GM12892 (cell line): ENCODE measurements around the gene LSS.
A peak's percentile ranks its signal among the peaks of the same experiment; 100 is the strongest.

Experiments
- DNase-seq: peaks from one replicate; pipeline ENCODE4 v3.0.0; 2011; ENCODE audit not compliant: insufficient read length
- FAIRE-seq: peaks from 2 replicates; lab custom pipeline; 2011; peaks lifted over from hg19 to GRCh38; lab: Jason Lieb, UNC
- POLR2A ChIP-seq: IDR thresholded peaks from 2 replicates; pipeline ENCODE4 v1.6.1; 2011; ENCODE audit warnings: low read depth, low read length, control low read depth
- POLR2AphosphoS5 ChIP-seq: IDR thresholded peaks from 2 replicates; pipeline ENCODE4 v1.6.1; 2011; ENCODE audit warnings: low read depth, low read length, control low read depth
- TAF1 ChIP-seq: IDR thresholded peaks from 2 replicates; pipeline ENCODE4 v1.6.1; 2011; ENCODE audit warnings: low read depth, mild to moderate bottlenecking, control low read depth, low read length, borderline replicate concordance

LSS gene

GRCh38 chr21:46214478-46215340, 13.9 kb downstream of the LSS start:
- DNase-seq: no peak
- TF ChIP-seq TAF1 (no peak), POLR2A (no peak)
- FAIRE-seq: no peak

GRCh38 chr21:46213620-46214286, 14.8 kb downstream of the LSS start:
- FAIRE-seq: no peak
- DNase-seq: no peak
- no peak for TF ChIP-seq POLR2AphosphoS5
- TF ChIP-seq TAF1: no peak
- no peak for TF ChIP-seq POLR2A

- peak; percentile 3 for DNase-seq
- TF ChIP-seq TAF1 (no peak), POLR2AphosphoS5 (no peak), POLR2A (no peak)
- no peak for FAIRE-seq
These were observed 15.7 kb downstream of the LSS start for GRCh38 chr21:46212721-46213484.

GRCh38 chr21:46211786-46212720, 16.5 kb downstream of the LSS start:
- FAIRE-seq: no peak
- no peak for TF ChIP-seq TAF1
- TF ChIP-seq POLR2AphosphoS5: no peak
- TF ChIP-seq POLR2A: no peak

GRCh38 chr21:46211376-46211775, 17.2 kb downstream of the LSS start:
- no peak for TF ChIP-seq POLR2AphosphoS5
- TF ChIP-seq POLR2A: no peak
- TF ChIP-seq TAF1: no peak
- FAIRE-seq (no peak), DNase-seq (no peak)

More at GRCh38 chr21:46211786-46212720, 16.5 kb downstream of the LSS start:
- no peak for DNase-seq

- DNase-seq: peak; percentile 1
- TF ChIP-seq POLR2A (no peak), TAF1 (no peak), POLR2AphosphoS5 (no peak)
- no peak for FAIRE-seq
These were observed 18.0 kb downstream of the LSS start for GRCh38 chr21:46210378-46211136.

GRCh38 chr21:46208761-46209721, 19.5 kb downstream of the LSS start:
- FAIRE-seq: no peak

GRCh38 chr21:46207920-46208591, 20.5 kb downstream of the LSS start:
- TF ChIP-seq POLR2AphosphoS5 (no peak), TAF1 (no peak), POLR2A (no peak)
- FAIRE-seq (no peak), DNase-seq (peak; percentile 7)

More at GRCh38 chr21:46208761-46209721, 19.5 kb downstream of the LSS start:
- peak; percentile 4 for DNase-seq
- TF ChIP-seq TAF1 (no peak), POLR2AphosphoS5 (no peak), POLR2A (no peak)
